ENCODE measurements around the gene MED27.

DNA sequence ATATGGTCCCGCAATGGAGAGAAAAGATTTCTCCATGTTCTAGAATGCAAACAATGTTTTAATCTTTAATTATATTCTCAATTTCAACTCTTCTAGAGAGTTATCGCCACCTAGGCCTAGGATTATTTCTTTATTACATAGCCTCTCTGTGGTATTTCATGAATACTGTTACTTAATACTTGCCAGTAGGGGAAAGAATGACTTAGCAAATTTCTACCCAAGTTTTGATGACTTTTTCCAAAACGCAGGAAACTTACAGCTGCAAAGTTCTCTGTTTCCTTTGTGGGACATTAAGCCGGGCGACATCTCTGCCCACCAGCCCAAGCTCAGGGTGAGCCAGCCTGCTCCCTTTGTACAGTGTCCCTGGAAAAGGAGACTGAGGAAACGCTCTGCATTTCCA is 73.8 kb downstream of the MED27 start:
- TF ChIP-seq, protein P1, sequence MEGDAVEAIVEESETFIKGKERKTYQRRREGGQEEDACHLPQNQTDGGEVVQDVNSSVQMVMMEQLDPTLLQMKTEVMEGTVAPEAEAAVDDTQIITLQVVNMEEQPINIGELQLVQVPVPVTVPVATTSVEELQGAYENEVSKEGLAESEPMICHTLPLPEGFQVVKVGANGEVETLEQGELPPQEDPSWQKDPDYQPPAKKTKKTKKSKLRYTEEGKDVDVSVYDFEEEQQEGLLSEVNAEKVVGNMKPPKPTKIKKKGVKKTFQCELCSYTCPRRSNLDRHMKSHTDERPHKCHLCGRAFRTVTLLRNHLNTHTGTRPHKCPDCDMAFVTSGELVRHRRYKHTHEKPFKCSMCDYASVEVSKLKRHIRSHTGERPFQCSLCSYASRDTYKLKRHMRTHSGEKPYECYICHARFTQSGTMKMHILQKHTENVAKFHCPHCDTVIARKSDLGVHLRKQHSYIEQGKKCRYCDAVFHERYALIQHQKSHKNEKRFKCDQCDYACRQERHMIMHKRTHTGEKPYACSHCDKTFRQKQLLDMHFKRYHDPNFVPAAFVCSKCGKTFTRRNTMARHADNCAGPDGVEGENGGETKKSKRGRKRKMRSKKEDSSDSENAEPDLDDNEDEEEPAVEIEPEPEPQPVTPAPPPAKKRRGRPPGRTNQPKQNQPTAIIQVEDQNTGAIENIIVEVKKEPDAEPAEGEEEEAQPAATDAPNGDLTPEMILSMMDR (conservative IDR thresholded peaks at IDR 0.05; ENCODE audit: low read depth, low read length) = peak; percentile 20; the same call in 1 of the 2 replicates
- TF ChIP-seq, protein P2, sequence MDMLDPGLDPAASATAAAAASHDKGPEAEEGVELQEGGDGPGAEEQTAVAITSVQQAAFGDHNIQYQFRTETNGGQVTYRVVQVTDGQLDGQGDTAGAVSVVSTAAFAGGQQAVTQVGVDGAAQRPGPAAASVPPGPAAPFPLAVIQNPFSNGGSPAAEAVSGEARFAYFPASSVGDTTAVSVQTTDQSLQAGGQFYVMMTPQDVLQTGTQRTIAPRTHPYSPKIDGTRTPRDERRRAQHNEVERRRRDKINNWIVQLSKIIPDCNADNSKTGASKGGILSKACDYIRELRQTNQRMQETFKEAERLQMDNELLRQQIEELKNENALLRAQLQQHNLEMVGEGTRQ (IDR thresholded peaks at IDR 0.05; ENCODE audit: low read depth, low read length) = no peak
- TF ChIP-seq RAD21 (IDR thresholded peaks at IDR 0.05; ENCODE audit: low read length) (no peak), MXI1 (IDR thresholded peaks at IDR 0.05; ENCODE audit: borderline replicate concordance, low read depth, low read length) (no peak), MAZ (IDR thresholded peaks at IDR 0.05; ENCODE audit: borderline replicate concordance, low read depth, low read length) (no peak), POLR2A (IDR thresholded peaks at IDR 0.05; ENCODE audit: low read depth, low read length) (no peak), RFX5 (IDR thresholded peaks at IDR 0.05; ENCODE audit: low read depth, low read length) (no peak), BHLHE40 (IDR thresholded peaks at IDR 0.05; ENCODE audit: low read depth, low read length) (no peak), FOS (IDR thresholded peaks at IDR 0.05; ENCODE audit: low read depth, low read length) (no peak)
